HepG2 (cell line): ENCODE data around the gene SLC16A11. TPM values are rescaled to one million over a fixed set of nuclear protein-coding genes. Genes with fewer than 3 reads are reported as not detected.

ENCODE experiments used
- ATAC-seq: fragments of 200-7000 bp; cut with Tn5 transposase; 3 replicates; pipeline ENCODE4 v1.9.1; 2020; ENCODE audit warnings: mild to moderate bottlenecking, moderate library complexity
- BruUV-seq: library from RNA; stranded (reverse); fragments of 400-500 nt; replicated peaks from 2 replicates; lab custom pipeline; 2021; lab: Mats Ljungman, UMichigan
- CTCF ChIA-PET: fragments of 300-600 bp; formaldehyde crosslinking; extraction: SDS; loops from one replicate; lab custom pipeline; 2021; ENCODE audit warnings: low total read pairs, inconsistent platforms, low intra/inter-chr PET ratio; lab: Yijun Ruan, JAX
- POLR2A ChIA-PET: fragments of 350-600 bp; sonication (Branson Sonifier 250); formaldehyde crosslinking; loops from one replicate; lab custom pipeline; 2020; ENCODE audit warnings: antibody characterized with exemption, inconsistent platforms; lab: Yijun Ruan, JAX
- DNase-seq: peaks from one replicate; pipeline ENCODE4 v3.0.0-alpha.2; 2015; ENCODE audit warnings: low spot score
- FAIRE-seq: peaks from 3 replicates; lab custom pipeline; 2011; peaks lifted over from hg19 to GRCh38; lab: Jason Lieb, UNC
- H2AFZ ChIP-seq: one replicate; pipeline ENCODE4 v1.6.1; 2011; ENCODE audit warnings: low read length, inconsistent platforms
- H3K27ac ChIP-seq: fragments of 300-600 bp; 3 replicates; pipeline ENCODE4 v1.8.0; 2011; ENCODE audit warnings: mixed run types, mild to moderate bottlenecking, mixed read lengths, low read length, inconsistent platforms; ENCODE audit not compliant: insufficient read depth; ENCODE audit errors: extremely low read length
- H3K27me3 ChIP-seq, 2 experiments: fragments of 200-600 bp in 1 of 2; 2 replicates in 1 of 2; 3 replicates in 1 of 2; pipeline versions ENCODE4 v1.6.0 to v1.8.0; 2011; ENCODE audit warnings: low read length in 2 of 2, mild to moderate bottlenecking in 2 of 2, moderate library complexity in 2 of 2, inconsistent platforms in 1 of 2; ENCODE audit not compliant: insufficient read depth in 2 of 2, control insufficient read depth in 1 of 2
- H3K36me3 ChIP-seq, 2 experiments: fragments of 200-600 bp in 1 of 2; replicated peaks in 1 of 2; 2 replicates in 1 of 2; 3 replicates in 1 of 2; pipeline versions ENCODE4 v1.5.1 to v1.8.0; 2011; ENCODE audit warnings: low read length in 2 of 2, inconsistent platforms in 1 of 2; ENCODE audit not compliant: insufficient read depth in 2 of 2, control insufficient read depth in 1 of 2
- H3K4me1 ChIP-seq: 2 replicates; pipeline ENCODE4 v1.5.1; 2012; ENCODE audit warnings: low read length, inconsistent platforms; ENCODE audit not compliant: insufficient read depth
- H3K4me2 ChIP-seq: 2 replicates; pipeline ENCODE4 v1.6.0; 2011; ENCODE audit warnings: low read depth, low read length, inconsistent platforms
- H3K4me3 ChIP-seq, 3 experiments: fragments of 200-600 bp in 1 of 3; sonication (generic), shearing (Covaris generic) in 1 of 3; replicated peaks in 1 of 3; 2 replicates each; pipeline ENCODE4 v1.5.1; 2011 to 2016; ENCODE audit warnings: low read length in 3 of 3, inconsistent platforms in 2 of 3, low read depth in 2 of 3, mild to moderate bottlenecking in 2 of 3, control low read depth in 1 of 3, mixed read lengths in 1 of 3; ENCODE audit not compliant: insufficient read depth in 1 of 3
- H3K79me2 ChIP-seq: one replicate; pipeline ENCODE4 v1.6.1; 2011; ENCODE audit warnings: low read length, inconsistent platforms; ENCODE audit not compliant: insufficient read depth
- H3K9ac ChIP-seq: 2 replicates; pipeline ENCODE4 v1.6.0; 2011; ENCODE audit warnings: mild to moderate bottlenecking, low read depth, low read length, inconsistent platforms; ENCODE audit not compliant: insufficient read depth
- H3K9me3 ChIP-seq: 2 replicates; pipeline ENCODE4 v1.5.1; 2012; ENCODE audit warnings: mild to moderate bottlenecking, low read length
- H4K20me1 ChIP-seq: 2 replicates; pipeline ENCODE4 v1.6.0; 2011; ENCODE audit warnings: inconsistent platforms, mild to moderate bottlenecking, low read length, moderate library complexity; ENCODE audit not compliant: insufficient read depth
- AGO2 ChIP-seq: fragments of 200-400 bp; formaldehyde crosslinking; optimal IDR thresholded peaks from 2 replicates; pipeline ENCODE3; 2017; ENCODE audit warnings: mild to moderate bottlenecking, low read depth, low read length, moderate library complexity
- ATAD3A ChIP-seq: sonication (generic); formaldehyde crosslinking; IDR thresholded peaks from 2 replicates; pipeline ENCODE4 v1.4.0; 2020; ENCODE audit warnings: missing genetic modification reagents
- KLF9 ChIP-seq: IDR thresholded peaks from 2 replicates; pipeline ENCODE4 v1.6.1; 2016; ENCODE audit warnings: low read depth
- POLR2A ChIP-seq, 2 experiments: IDR thresholded peaks; 2 replicates each; pipeline ENCODE4 v1.6.1; 2011; ENCODE audit warnings: low read depth in 2 of 2, low read length in 2 of 2, mild to moderate bottlenecking in 1 of 2, moderate library complexity in 1 of 2; ENCODE audit not compliant: insufficient read depth in 1 of 2
- POLR2G ChIP-seq: fragments of 200-400 bp; formaldehyde crosslinking; IDR thresholded peaks from 2 replicates; pipeline ENCODE4 v1.6.1; 2018; ENCODE audit warnings: mild to moderate bottlenecking, low read depth, low read length, moderate library complexity
- RBFOX2 ChIP-seq: fragments of 200-400 bp; formaldehyde crosslinking; IDR thresholded peaks from 2 replicates; pipeline ENCODE4 v1.6.1; 2017; ENCODE audit warnings: low read depth, mild to moderate bottlenecking, low read length
- ZNF253 ChIP-seq: sonication (generic); formaldehyde crosslinking; IDR thresholded peaks from 2 replicates; pipeline ENCODE4 v1.8.0; 2022; ENCODE audit warnings: mild to moderate bottlenecking, missing genetic modification reagents, borderline replicate concordance
- WGBS: methylation state at CpG from one replicate; pipeline ENCODE4 v1.1.6; 2017; ENCODE audit warnings: low lambda C conversion rate; 5-methylcytosine and 5-hydroxymethylcytosine counted together
- in situ Hi-C: cut with HindIII; loops from 2 replicates; pipeline ENCODE4 v1.10.0; 2017; ENCODE audit warnings: low pct_unique_long_range_greater_than_20kb; ENCODE audit not compliant: extremely low pct_ligation_motif_present
- intact Hi-C: fragments of 100-400 bp; cut with micrococcal nuclease; formaldehyde crosslinking; loops from one replicate; pipeline ENCODE4 v1.10.0; 2022; ENCODE audit not compliant: unreplicated experiment
- polyA plus RNA-seq, 8 experiments: library from polyadenylated mRNA; depleted of rRNA in 3 of 8; stranded (reverse) in 7 of 8; unstranded in 1 of 8; fragments of >200 nt; fragmentation: Illumina TruSeq in 4 of 8; extraction: Trizol in 4 of 8; gene quantifications; 2 replicates each; pipeline versions ENCODE4 v1.2.1 to v1.2.3, GENCODE V29; 2011 to 2016; ENCODE audit warnings: low read depth in 4 of 8, missing spikeins in 1 of 8, mixed read lengths in 1 of 8; ENCODE audit not compliant: insufficient read depth in 1 of 8
- total RNA-seq, 5 experiments: library from RNA; depleted of rRNA; stranded (reverse); fragments of >200 nt; fragmentation: Illumina TruSeq; extraction: Trizol; gene quantifications; 2 replicates each; pipeline ENCODE4 v1.2.3, GENCODE V29; 2016; ENCODE audit warnings: low read depth in 1 of 5
- TF ChIP-seq, protein P1 (sequence below): sonication (generic); formaldehyde crosslinking; IDR thresholded peaks from 2 replicates; pipeline ENCODE4 v1.9.0; 2021; ENCODE audit warnings: missing genetic modification reagents, borderline replicate concordance
- TF ChIP-seq, protein P2 (sequence below): sonication (generic); formaldehyde crosslinking; IDR thresholded peaks from 2 replicates; pipeline ENCODE4 v1.4.0; 2020; ENCODE audit warnings: missing genetic modification reagents, borderline replicate concordance
- TF ChIP-seq, protein P3 (sequence below): sonication (generic); formaldehyde crosslinking; IDR thresholded peaks from 2 replicates; pipeline ENCODE4 v1.4.0; 2020; ENCODE audit warnings: missing genetic modification reagents

Gene SLC16A11
- total and polyA plus RNA-seq, 2 of the 13 experiments (the other 11 are each of a cell fraction or from before 2014, with no cell fraction given) = not detected

DNA sequence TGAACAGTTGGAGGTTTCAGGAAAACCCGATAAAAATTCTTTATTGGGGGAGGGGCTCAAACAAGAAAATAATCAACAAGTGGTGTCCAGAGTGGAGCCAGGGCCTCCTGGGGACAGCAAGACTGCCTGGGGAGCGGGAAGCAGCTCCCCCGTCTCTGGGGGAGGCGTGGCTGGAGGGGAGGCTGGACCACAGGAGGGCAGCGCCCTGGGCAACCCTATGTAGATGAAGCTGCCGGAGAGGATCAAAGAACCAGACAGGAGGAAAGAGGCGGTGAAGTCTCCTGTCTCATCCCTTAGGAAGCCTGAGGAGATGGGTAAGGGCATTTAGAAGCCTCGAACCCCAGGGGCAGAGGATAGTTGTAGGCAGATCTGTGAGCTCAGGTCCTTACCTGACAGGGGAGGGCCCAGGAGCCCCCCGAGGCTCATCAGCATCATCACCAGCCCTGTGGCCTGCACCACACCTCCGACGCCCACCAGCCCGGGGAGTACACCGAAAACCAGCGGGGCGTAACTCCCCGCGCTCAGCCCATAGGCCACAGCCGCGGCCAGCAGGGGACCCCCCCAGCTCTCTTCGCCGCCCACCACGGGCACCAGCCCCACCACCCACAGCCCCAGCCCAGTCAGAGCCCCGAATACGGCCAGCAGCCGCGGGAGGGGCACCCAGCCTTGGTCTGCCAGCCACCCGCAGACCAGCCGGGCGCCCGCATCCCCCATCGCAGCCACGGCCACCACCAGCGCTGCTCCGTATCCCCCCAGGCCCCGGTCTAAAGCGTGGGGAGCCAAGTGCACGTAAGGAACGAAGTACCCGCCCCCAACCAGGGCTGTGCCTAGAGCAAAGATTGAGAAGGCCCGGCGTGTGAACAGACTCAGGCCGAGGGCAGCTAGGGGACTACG, 2.0 kb downstream of the SLC16A11 start:
- CTCF ChIA-PET = no interaction called here
- no peak for FAIRE-seq
- DNase-seq = no peak
- no peak overlapping the region for H3K9ac ChIP-seq
- ATAC-seq = no peak
- POLR2A ChIA-PET = no interaction called here
- no peaks in the 10 kb centered on the region for H3K36me3 ChIP-seq
- H3K27me3 ChIP-seq = no peaks in the 10 kb centered on the region; a peak in 1 of 5 replicates
- H3K4me2 ChIP-seq = no peak overlapping the region
- 83% methylated on average over 16 of the region's 43 CpGs for WGBS
- no peak overlapping the region for H2AFZ ChIP-seq
- no peaks in the 10 kb centered on the region for H4K20me1 ChIP-seq
- intact Hi-C loops = no loop called here
- in situ Hi-C loops = loop anchor here (10.0 kb wide), 1 partner anchor 243 kb away; the partner anchor contains the start of gene SLC2A4
- H3K9me3 ChIP-seq = no peaks in the 10 kb centered on the region
- H3K27ac ChIP-seq = no peak overlapping the region
- peaks cover 4% of the 10 kb centered on the region for H3K79me2 ChIP-seq
- no TSS peak for BruUV-seq
- H3K4me1 ChIP-seq = peaks cover 50% of the 10 kb centered on the region
- H3K4me3 ChIP-seq = no peak overlapping the region
- TF ChIP-seq POLR2G = 0 out of 2 replicates have a peak, but pooled peaks have one; percentile 20
- TF ChIP-seq, protein P1, sequence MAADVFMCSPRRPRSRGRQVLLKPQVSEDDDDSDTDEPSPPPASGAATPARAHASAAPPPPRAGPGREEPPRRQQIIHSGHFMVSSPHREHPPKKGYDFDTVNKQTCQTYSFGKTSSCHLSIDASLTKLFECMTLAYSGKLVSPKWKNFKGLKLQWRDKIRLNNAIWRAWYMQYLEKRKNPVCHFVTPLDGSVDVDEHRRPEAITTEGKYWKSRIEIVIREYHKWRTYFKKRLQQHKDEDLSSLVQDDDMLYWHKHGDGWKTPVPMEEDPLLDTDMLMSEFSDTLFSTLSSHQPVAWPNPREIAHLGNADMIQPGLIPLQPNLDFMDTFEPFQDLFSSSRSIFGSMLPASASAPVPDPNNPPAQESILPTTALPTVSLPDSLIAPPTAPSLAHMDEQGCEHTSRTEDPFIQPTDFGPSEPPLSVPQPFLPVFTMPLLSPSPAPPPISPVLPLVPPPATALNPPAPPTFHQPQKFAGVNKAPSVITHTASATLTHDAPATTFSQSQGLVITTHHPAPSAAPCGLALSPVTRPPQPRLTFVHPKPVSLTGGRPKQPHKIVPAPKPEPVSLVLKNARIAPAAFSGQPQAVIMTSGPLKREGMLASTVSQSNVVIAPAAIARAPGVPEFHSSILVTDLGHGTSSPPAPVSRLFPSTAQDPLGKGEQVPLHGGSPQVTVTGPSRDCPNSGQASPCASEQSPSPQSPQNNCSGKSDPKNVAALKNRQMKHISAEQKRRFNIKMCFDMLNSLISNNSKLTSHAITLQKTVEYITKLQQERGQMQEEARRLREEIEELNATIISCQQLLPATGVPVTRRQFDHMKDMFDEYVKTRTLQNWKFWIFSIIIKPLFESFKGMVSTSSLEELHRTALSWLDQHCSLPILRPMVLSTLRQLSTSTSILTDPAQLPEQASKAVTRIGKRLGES (CRISPR knock-in tag) = no peak
- no peak for TF ChIP-seq ATAD3A (CRISPR knock-in tag)
- peak; percentile 60 for TF ChIP-seq AGO2
- TF ChIP-seq KLF9 = no peak
- TF ChIP-seq, protein P2, sequence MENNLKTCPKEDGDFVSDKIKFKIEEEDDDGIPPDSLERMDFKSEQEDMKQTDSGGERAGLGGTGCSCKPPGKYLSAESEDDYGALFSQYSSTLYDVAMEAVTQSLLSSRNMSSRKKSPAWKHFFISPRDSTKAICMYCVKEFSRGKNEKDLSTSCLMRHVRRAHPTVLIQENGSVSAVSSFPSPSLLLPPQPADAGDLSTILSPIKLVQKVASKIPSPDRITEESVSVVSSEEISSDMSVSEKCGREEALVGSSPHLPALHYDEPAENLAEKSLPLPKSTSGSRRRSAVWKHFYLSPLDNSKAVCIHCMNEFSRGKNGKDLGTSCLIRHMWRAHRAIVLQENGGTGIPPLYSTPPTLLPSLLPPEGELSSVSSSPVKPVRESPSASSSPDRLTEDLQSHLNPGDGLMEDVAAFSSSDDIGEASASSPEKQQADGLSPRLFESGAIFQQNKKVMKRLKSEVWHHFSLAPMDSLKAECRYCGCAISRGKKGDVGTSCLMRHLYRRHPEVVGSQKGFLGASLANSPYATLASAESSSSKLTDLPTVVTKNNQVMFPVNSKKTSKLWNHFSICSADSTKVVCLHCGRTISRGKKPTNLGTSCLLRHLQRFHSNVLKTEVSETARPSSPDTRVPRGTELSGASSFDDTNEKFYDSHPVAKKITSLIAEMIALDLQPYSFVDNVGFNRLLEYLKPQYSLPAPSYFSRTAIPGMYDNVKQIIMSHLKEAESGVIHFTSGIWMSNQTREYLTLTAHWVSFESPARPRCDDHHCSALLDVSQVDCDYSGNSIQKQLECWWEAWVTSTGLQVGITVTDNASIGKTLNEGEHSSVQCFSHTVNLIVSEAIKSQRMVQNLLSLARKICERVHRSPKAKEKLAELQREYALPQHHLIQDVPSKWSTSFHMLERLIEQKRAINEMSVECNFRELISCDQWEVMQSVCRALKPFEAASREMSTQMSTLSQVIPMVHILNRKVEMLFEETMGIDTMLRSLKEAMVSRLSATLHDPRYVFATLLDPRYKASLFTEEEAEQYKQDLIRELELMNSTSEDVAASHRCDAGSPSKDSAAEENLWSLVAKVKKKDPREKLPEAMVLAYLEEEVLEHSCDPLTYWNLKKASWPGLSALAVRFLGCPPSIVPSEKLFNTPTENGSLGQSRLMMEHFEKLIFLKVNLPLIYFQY (CRISPR knock-in tag) = no peak
- TF ChIP-seq RBFOX2 = peak; percentile 50; the same call in 1 of the 2 replicates
- TF ChIP-seq POLR2A (IDR thresholded peaks at IDR 0.05; ENCODE audit: insufficient read depth in 1 of 2, low read depth in 2 of 2, low read length in 2 of 2) = 0 out of 4 replicates have a peak, but pooled peaks of 1 of the 2 experiments have one; percentile 26
- no peak for TF ChIP-seq ZNF253
- TF ChIP-seq, protein P3, sequence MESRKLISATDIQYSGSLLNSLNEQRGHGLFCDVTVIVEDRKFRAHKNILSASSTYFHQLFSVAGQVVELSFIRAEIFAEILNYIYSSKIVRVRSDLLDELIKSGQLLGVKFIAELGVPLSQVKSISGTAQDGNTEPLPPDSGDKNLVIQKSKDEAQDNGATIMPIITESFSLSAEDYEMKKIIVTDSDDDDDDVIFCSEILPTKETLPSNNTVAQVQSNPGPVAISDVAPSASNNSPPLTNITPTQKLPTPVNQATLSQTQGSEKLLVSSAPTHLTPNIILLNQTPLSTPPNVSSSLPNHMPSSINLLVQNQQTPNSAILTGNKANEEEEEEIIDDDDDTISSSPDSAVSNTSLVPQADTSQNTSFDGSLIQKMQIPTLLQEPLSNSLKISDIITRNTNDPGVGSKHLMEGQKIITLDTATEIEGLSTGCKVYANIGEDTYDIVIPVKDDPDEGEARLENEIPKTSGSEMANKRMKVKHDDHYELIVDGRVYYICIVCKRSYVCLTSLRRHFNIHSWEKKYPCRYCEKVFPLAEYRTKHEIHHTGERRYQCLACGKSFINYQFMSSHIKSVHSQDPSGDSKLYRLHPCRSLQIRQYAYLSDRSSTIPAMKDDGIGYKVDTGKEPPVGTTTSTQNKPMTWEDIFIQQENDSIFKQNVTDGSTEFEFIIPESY (CRISPR knock-in tag) = peak; percentile 63; the same call in 1 of the 2 replicates
